ENCODE results near the gene DBT.

The DBT gene

DNA sequence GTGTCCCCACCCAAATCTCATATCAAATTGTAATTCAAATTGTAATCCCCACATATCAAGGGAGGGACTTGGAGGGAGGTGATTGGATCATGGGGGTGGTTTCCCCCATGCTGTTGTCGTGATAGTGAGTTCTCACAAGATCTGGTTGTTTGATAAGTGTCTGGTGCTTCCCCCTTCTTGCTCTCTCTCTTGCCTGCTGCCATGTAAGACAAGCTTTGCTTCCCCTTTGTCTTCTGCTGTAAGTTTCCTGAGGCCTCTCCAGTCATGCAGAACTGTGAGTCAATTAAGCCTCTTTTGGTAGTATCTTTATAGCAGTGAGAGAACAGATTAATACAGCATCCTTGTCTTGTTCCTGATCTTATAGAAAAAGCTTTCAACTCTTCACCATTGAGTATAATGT is 65.1 kb downstream of the DBT start:
- peak; percentile 52 for DNase-seq

DNA sequence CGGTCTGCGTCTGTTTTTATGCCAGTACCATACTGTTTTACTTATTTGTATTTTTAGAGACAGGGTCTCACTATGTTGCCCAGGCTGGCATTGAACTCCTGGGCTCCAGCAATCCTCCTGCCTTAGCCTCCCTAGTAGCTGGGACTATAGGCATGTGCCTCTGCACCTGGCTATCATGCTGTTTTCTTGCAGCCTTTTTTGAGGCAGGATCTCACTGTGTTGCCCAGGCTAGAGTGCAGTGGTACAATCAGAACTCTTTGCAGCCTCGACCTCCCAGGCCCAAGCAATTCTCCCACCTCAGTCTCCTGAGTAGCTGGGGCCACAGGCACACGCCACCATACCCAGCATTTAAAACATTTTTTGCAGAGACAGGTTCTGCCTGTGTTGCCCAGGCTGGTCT is 66.3 kb downstream of the DBT start:
- no peak for DNase-seq

DNA sequence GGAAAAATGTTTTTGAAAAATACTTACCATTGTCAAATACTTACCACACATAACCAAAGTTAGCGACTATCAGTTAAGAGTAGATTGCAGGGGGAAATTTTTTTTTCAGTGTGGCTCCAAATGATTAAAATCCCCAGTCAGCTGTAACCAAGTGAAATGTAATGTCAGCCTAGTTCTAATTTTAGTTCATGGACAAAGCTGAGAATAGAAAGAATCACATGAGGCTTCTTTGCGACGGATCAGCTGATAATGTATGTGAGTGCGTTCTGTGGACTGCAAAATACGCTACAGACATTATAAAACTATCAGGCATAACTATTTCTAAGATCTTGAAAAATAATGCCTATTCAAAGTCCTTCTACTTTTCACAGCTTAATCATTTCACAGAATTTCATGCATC is 71.5 kb downstream of the DBT start, which contains the start of gene LRRC39:
LRRC39 (minus strand) TSS at position 166 of the 400 bp plus-strand sequence. CDS start 9,740 bp downstream, outside the sequence.
- DNase-seq = peak; percentile 33

DNA sequence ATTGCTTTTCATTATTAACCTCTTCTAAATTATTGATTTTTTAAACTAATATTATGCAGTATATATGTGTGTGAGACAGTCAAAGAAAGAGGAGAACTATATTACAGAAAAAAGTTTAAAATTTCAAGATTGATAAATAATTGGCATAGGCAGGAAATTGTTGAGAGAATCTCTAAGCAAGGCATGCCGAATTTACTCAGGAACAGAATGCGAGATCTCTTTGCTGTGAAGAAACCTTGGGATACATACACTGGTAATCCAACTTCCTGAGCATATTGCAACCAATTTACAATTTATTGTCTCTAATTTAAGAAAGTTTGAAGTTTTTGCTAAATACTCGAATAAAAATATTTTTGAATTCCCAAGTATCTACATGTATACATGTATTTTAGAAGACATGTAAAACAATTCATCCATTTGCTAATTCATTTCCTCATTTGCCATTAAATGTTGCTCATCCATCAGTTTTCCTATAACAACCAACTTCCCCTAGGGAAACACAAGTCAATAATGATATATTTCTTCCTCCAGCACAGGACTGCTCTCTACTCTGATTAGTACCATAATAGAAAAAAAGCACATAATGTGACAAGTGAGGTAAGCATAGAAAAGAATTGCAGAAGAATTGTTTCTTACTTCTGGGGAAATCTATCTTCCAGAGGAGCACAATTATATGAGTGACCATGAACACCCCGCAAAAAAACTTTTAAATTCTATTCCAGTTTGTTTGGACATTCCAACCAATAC is 72.2 kb downstream of the DBT start:
- DNase-seq = no peak

DNA sequence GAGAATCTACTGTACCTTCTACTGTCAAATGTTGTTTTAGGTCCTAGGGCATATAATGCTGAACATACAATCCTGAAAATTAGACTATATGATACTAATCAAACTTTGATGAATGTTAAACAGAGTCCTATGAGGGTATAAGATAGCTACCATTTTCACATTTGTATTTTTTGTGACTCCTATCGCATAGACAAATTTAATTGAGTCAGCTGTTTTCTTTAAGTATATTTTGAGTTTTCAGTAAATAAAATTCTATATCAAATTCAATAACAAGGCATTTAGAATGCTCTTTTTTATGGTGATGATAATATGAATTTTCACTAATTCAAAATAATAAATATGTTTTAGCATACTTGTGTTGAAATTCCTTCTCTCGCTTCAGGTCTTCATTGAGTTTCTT is 81.6 kb downstream of the DBT start:
- no peak for DNase-seq

DNA sequence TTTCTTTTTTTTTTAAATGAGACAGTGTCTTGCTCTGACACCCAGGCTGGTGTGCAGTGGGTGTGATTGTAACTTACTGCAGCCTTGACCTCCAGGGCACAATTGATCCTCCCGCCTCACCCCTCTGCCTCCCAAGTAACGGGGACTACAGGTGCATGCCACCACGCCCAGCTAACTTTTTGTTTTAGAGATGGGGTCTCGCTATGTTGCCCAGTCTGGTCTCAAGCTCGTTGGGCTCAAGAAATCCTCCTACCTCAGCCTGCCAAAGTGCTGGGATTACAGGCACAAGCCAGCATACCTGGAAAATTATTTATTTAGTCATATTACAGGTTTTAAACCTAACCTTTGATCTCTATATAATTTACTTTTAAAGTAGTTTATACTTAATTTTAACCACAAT is 84.9 kb downstream of the DBT start:
- DNase-seq = no peak

DNA sequence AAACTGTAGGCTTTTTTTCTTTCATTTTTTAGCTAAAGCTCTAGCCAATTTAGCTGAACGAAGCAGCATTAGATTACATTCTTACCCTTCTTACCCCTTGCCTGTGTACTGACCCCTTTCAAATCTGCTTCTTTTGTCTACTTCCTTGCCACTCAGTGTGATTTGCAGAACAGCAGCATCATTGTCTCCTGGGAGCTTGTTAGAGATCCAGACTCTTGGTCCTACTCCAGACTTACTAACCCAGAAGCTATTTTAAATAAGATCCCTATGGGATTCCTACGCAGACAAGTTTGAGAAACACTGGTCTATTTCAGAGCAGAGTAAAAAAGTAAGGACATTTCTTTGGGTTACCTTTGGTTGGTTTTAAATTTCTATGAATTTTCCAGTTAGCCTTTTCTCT is 85.4 kb downstream of the DBT start:
- DNase-seq = no peak

DNA sequence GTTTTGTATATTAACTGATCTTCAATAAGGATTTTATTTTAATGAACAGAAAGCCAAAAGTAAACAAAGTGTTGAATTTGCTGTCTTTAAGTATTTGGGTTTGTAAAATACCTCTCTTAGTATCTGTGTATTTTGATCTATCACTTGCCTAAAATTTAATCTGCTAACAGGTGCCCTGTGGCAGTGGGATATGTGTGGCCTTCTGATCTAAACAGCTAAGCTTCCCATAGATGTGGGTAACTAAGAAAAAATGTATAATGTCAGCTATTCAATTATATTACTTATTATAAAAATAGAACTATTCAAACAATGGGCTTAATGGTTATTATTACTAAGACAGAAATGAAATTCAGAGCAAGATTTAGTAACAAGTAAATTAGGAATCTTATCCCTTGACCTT is 86.8 kb downstream of the DBT start:
- no peak for DNase-seq

DNA sequence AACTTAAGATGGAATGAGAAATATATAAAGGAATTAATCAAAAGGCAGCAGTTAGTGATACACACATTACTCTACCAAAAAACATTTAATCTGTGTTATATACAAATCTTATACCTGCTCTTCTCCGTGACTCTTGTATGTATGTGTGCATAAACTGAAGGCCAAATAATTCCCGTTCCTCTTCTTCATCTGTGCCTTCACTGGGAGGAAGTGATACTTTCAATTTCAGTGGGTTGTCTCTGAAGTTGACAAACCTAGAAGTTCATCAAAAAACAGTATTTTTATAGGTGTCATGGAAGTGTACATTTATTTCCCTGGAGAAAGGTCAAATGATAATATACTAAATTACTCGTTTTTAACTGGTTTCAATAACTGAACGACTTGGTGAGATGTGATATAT is 97.4 kb downstream of the DBT start:
- no peak for DNase-seq

DNA sequence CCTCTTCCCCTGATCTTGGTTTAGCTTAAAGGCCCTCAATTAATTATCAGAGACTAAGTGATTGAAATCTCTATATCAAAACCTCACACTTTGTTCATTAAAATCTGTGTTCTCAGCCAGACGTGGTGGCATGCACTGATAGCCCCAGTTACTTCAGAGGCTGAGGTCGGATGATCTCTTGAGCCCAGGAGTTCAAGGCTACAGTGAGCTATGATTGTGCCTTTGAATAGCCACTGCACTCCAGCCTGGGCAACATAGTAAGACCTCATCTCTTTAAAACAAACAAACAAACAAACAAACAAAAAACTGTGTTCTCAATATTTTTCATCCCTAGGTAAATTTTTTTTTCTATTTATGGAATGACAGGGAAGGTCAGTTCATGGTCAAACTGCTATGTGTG is 98.0 kb downstream of the DBT start:
- DNase-seq = no peak

DNA sequence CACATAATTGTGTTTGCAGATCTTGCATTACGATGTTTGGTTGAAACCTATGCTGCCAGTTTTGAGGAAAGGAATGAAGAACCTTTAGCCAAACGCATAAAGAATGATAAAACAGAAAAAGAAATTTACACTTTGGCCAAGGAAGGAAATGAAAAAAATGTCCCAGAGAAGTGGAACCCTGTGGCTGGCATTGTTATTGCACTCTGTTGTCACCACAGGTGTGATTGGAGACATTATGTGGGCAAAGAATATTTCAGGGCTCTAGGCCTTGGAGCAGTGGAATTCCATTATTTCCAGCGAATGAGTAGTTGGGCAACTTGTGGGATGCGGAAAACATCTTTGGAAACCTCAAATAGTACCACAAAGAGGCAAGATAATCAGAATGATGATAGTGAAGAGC is 101.8 kb downstream of the DBT start:
- DNase-seq = no peak

DNA sequence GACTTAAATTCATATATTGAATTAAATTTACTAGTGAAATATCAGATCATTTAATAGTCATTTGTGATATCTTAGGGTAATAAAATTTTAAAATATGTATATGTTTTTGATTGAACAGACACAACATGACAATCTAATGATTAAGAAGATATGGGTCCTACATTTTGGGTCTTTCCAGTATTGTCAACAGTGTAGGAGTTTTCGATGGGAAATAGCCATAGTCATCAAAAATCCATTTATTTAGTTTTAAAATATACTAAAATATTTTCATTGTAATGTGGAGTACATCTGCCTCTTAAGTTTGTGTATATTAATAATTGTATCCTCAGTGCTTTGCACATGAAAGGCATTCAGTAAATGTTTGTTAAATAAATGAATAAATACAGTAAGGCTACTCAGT is 102.7 kb downstream of the DBT start:
- DNase-seq = no peak

DNA sequence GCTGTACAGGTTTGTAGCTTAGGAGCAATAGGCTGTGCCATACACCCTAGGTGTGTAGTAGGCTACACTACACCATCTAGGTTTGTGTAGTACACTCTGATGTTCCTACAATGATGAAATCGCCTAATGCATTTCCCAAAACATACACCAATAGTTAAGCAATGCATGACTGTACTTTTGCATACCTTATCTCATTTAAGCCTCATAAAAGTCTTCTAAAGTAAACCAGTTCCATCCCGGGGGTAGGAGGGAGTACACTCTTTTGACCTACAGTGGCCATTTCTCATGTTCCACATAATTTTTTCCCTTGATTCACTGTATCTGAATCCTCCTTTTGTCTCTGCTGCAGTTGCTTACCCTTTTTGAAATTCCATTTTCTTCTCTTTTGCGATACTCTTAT is 104.5 kb downstream of the DBT start:
- no peak for DNase-seq

DNA sequence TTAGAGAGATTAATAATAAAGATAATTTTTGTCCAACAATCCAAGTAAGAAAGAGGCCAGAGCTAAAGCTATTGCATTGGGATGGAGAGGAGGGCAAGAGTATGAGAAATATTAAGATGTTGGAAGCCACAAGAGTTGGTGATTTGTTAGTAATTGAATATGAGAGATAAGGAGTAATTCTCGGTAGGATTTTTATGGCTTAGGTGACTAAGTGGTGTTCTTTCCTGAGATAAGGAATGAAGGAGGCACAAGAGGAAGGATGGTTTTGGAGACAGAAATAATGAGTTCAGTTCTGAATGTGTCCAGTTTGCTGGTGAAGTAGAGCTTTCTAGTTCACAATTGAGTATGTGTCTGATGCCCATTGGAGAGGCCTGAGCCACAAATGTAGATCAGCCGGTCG is 107.3 kb downstream of the DBT start:
- no peak for DNase-seq

DNA sequence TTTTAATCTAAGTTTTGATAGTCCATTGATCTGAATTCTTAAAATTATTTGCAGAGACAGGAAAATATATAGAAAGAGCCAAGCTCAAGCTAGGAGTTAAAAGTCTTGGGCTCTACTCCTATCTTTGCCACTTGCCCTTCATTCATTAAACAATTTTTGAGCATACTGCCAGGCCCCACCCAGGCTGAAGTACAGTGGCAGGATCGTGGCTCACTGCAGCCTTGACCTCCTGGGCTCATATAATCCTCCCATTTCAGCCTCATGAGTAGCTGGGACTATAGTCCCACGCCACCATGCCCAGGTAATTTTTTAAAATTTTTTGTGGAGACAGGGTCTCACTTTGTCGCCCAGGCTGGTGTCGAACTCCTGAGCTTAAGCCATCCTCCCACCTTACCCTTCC is 108.4 kb downstream of the DBT start:
- no peak for DNase-seq

DNA sequence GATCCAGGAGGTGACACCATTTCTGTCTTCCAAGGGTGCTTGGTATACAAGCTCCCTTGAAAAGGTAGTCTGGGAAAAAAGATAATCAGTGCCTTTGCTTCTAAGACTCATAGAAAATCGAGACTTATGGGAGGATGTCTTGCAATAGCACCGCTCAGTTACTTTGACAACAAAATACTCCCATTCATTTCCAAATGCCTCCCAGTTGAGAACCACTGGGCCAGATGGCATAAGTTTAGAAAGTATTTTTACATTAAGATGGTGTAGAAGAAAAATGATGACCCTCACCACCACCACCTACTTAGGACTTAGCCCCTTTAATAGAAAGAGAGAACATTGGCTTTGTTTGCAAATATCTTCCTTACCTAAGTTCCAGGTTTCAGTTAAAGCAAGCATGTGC is 112.0 kb downstream of the DBT start:
- no peak for DNase-seq
